Spleen (tissue), 7 donors: Measurements from ENCODE around the gene NRXN2.

Experiments
- POLR2A ChIP-seq, 3 donors: fragments of 450-650 bp; IDR thresholded peaks; one replicate each; pipeline ENCODE4 v1.5.1; 2017; ENCODE audit warnings: antibody characterized with exemption in 3 of 3, mild to moderate bottlenecking in 1 of 3
- POLR2AphosphoS5 ChIP-seq, 3 donors: sonication (generic); formaldehyde crosslinking; IDR thresholded peaks; one replicate each; pipeline ENCODE4 v1.5.1; 2017; ENCODE audit warnings: antibody characterized with exemption in 3 of 3
- TF ChIP-seq, protein P1 (sequence below), 11 experiments: fragments of 200-600 bp in 7 of 11; fragments of 450-650 bp in 4 of 11; sonication (generic) in 4 of 11; IDR thresholded peaks in 8 of 11; conservative IDR thresholded peaks in 3 of 11; 1 replicate in 7 of 11; 2 replicates in 4 of 11; pipeline versions ENCODE4 v1.4.0 to v1.8.0; 2016 to 2021; ENCODE audit warnings: antibody characterized with exemption in 11 of 11, inconsistent platforms in 4 of 11, mild to moderate bottlenecking in 1 of 11
- donor health status: DM: no; HTN: no; CAD: no; lungs with moderate emphysema.
- donor health status: DM: no; HTN: no; CAD: no.
- donor health status: DM: no; HTN: no; CAD: no.

DNA sequence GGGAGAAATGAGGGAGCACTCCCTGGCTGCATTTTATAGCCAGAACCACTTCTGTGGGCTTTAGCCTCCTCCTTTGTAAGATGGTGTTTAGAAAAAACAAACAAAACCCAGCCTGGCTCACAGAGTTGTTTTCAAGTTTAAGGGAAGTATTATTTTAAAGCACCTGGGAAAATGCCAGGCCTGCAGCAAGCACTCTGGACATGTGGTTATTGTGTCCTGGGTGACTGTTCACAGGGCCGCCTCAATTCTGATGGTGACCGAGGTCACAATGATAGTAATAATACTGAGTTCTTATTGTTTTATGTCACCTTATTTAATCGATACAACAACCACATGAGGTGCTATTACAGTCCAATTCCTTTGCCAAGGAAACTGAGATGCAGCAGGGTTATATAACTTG lies 152.7 kb downstream of the NRXN2 start:
- TF ChIP-seq, protein P1, sequence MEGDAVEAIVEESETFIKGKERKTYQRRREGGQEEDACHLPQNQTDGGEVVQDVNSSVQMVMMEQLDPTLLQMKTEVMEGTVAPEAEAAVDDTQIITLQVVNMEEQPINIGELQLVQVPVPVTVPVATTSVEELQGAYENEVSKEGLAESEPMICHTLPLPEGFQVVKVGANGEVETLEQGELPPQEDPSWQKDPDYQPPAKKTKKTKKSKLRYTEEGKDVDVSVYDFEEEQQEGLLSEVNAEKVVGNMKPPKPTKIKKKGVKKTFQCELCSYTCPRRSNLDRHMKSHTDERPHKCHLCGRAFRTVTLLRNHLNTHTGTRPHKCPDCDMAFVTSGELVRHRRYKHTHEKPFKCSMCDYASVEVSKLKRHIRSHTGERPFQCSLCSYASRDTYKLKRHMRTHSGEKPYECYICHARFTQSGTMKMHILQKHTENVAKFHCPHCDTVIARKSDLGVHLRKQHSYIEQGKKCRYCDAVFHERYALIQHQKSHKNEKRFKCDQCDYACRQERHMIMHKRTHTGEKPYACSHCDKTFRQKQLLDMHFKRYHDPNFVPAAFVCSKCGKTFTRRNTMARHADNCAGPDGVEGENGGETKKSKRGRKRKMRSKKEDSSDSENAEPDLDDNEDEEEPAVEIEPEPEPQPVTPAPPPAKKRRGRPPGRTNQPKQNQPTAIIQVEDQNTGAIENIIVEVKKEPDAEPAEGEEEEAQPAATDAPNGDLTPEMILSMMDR (IDR thresholded peaks at IDR 0.05 in 8 of 11, conservative IDR thresholded peaks at IDR 0.05 in 3 of 11) = no peak
- TF ChIP-seq POLR2A (IDR thresholded peaks at IDR 0.05) = no peak
- no peak for TF ChIP-seq POLR2AphosphoS5 (IDR thresholded peaks at IDR 0.05)
